ENCODE measurements around the gene TCF7L2.

The TCF7L2 gene

GRCh38 chr10:113019692-113020474 lies 69.8 kb downstream of the TCF7L2 start:
- Histone ChIP-seq H3K9me3 (ENCODE audit: control insufficient read depth in 1 of 2, low read length in 2 of 2) (no peaks in the 10 kb centered on the region), H3K4me3 (ENCODE audit: low read depth in 1 of 2, low read length in 2 of 2) (peak overlapping the region in 1 of 2 donors; percentile 12), H3K27ac (ENCODE audit: low read depth, low read length) (no peak overlapping the region), H3K36me3 (ENCODE audit: control insufficient read depth in 1 of 2, insufficient read depth in 2 of 2, low read length in 2 of 2) (peaks cover 0 to 3% of the 10 kb centered on the region in 2 donors), H3K4me1 (ENCODE audit: control insufficient read depth in 1 of 2, insufficient read depth in 2 of 2, low read length in 2 of 2) (peaks cover 41 to 43% of the 10 kb centered on the region in 2 donors), H3K27me3 (ENCODE audit: control insufficient read depth in 1 of 2, insufficient read depth in 2 of 2, low read length in 2 of 2) (no peaks in the 10 kb centered on the region), H3K9ac (ENCODE audit: low read depth in 1 of 2, low read length in 2 of 2) (no peak overlapping the region)

GRCh38 chr10:113020475-113020753 lies 70.4 kb downstream of the TCF7L2 start:
- Histone ChIP-seq H3K27ac (ENCODE audit: low read depth, low read length) (no peak overlapping the region), H3K27me3 (ENCODE audit: control insufficient read depth in 1 of 2, insufficient read depth in 2 of 2, low read length in 2 of 2) (no peaks in the 10 kb centered on the region), H3K36me3 (ENCODE audit: control insufficient read depth in 1 of 2, insufficient read depth in 2 of 2, low read length in 2 of 2) (peaks cover 0 to 3% of the 10 kb centered on the region in 2 donors), H3K4me3 (ENCODE audit: low read depth in 1 of 2, low read length in 2 of 2) (no peak overlapping the region), H3K9ac (ENCODE audit: low read depth in 1 of 2, low read length in 2 of 2) (no peak overlapping the region), H3K4me1 (ENCODE audit: control insufficient read depth in 1 of 2, insufficient read depth in 2 of 2, low read length in 2 of 2) (peaks cover 41 to 43% of the 10 kb centered on the region in 2 donors), H3K9me3 (ENCODE audit: control insufficient read depth in 1 of 2, low read length in 2 of 2) (no peaks in the 10 kb centered on the region)

- Histone ChIP-seq H3K27ac (ENCODE audit: low read depth, low read length) (no peak overlapping the region), H3K4me1 (ENCODE audit: control insufficient read depth in 1 of 2, insufficient read depth in 2 of 2, low read length in 2 of 2) (peaks cover 41 to 43% of the 10 kb centered on the region in 2 donors), H3K9me3 (ENCODE audit: control insufficient read depth in 1 of 2, low read length in 2 of 2) (no peaks in the 10 kb centered on the region), H3K27me3 (ENCODE audit: control insufficient read depth in 1 of 2, insufficient read depth in 2 of 2, low read length in 2 of 2) (no peaks in the 10 kb centered on the region), H3K36me3 (ENCODE audit: control insufficient read depth in 1 of 2, insufficient read depth in 2 of 2, low read length in 2 of 2) (peaks cover 0 to 3% of the 10 kb centered on the region in 2 donors), H3K4me3 (ENCODE audit: low read depth in 1 of 2, low read length in 2 of 2) (no peak overlapping the region), H3K9ac (ENCODE audit: low read depth in 1 of 2, low read length in 2 of 2) (no peak overlapping the region)
Measured at GRCh38 chr10:113020838-113021237, 70.8 kb downstream of the TCF7L2 start.

DNA sequence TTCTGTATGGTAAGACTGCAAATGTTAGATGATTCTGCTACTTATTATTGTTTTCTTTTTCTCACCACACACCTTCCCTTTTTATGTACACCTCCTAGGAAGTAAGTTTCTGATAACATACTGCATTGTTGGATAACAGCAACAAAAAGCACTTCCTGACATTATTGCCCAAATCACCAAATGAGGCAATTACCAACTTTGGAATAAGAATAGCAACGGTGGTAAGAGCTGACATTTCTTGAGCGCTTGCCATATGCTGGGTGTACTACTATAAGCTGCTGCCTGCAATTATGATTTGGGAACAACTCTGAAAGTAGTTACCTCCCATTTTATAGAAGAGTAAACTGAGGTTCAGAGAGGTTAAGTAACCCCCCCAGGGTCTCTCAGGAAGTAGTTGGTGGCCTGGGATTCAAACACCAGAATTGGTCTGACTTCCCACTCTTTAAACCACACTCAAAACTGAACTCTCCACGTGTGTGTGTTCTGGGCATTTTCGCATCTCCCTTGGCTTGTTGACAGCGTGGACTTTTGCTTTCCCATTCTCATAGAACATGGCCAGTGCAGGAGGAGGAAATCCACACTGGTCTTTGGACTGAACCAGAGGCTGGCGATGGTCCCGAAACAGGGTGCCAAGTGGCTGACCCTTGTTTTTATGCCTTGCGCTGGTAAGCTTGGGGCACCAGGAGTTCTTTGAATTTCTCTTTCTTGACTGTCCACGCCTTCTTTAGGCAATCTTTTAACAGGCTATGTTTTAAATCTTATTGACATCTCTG lies 71.4 kb downstream of the TCF7L2 start:
- H3K36me3 ChIP-seq (ENCODE audit: control insufficient read depth in 1 of 2, insufficient read depth in 2 of 2, low read length in 2 of 2): peaks cover 0 to 3% of the 10 kb centered on the region in 2 donors
- H3K9me3 ChIP-seq (ENCODE audit: control insufficient read depth in 1 of 2, low read length in 2 of 2): no peaks in the 10 kb centered on the region
- H3K4me1 ChIP-seq (ENCODE audit: control insufficient read depth in 1 of 2, insufficient read depth in 2 of 2, low read length in 2 of 2): peaks cover 41 to 44% of the 10 kb centered on the region in 2 donors
- no peak overlapping the region for H3K9ac ChIP-seq (ENCODE audit: low read depth in 1 of 2, low read length in 2 of 2)
- no peak overlapping the region for H3K4me3 ChIP-seq (ENCODE audit: low read depth in 1 of 2, low read length in 2 of 2)
- H3K27ac ChIP-seq (ENCODE audit: low read depth, low read length): no peak overlapping the region
- no peaks in the 10 kb centered on the region for H3K27me3 ChIP-seq (ENCODE audit: control insufficient read depth in 1 of 2, insufficient read depth in 2 of 2, low read length in 2 of 2)

DNA sequence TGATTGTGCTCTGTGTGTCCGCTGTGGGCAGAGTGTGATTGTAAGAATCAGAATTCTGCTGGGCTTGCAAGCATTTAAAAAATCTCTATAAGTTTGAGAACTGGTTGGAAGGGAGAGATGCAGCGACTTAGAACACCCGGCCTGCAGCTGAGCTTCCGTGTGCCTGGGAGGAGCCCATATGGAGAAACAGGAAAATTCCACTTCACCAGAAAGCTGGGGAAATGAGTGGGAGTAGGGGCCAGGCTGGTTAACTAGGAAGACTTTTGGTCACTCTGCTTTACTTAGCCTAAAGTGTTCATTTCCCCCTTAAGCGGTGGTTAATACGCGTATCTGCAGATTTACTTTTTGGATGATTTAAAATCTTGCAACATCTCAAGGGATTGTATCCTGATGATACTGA lies 72.2 kb downstream of the TCF7L2 start:
- Histone ChIP-seq H3K4me1 (ENCODE audit: control insufficient read depth in 1 of 2, insufficient read depth in 2 of 2, low read length in 2 of 2) (peaks cover 41 to 48% of the 10 kb centered on the region in 2 donors), H3K27ac (ENCODE audit: low read depth, low read length) (no peak overlapping the region), H3K4me3 (ENCODE audit: low read depth in 1 of 2, low read length in 2 of 2) (no peak overlapping the region), H3K27me3 (ENCODE audit: control insufficient read depth in 1 of 2, insufficient read depth in 2 of 2, low read length in 2 of 2) (no peaks in the 10 kb centered on the region), H3K36me3 (ENCODE audit: control insufficient read depth in 1 of 2, insufficient read depth in 2 of 2, low read length in 2 of 2) (peaks cover 0 to 3% of the 10 kb centered on the region in 2 donors), H3K9ac (ENCODE audit: low read depth in 1 of 2, low read length in 2 of 2) (no peak overlapping the region), H3K9me3 (ENCODE audit: control insufficient read depth in 1 of 2, low read length in 2 of 2) (no peaks in the 10 kb centered on the region)

DNA sequence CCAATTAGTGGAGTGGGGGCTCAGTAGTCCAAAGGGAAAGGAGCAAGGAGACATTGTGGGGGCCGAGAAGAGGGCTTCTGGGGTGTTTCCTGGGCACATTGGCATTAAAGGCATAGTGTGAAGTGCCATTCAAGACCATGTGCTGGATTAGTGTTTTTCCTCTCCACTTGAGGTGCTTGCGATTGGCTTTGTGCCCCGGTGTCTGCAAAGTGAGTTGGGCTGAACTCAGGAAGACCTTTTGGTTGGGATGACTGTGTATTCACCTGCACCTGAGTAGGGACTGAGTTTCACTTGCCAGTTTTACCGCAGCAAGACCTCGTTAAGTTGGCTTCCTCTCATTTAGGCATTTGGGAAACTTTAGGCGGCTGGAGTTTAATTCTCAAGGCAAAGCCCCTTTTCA lies 73.0 kb downstream of the TCF7L2 start:
- Histone ChIP-seq H3K27ac (ENCODE audit: low read depth, low read length) (no peak overlapping the region), H3K36me3 (ENCODE audit: control insufficient read depth in 1 of 2, insufficient read depth in 2 of 2, low read length in 2 of 2) (peaks cover 0 to 3% of the 10 kb centered on the region in 2 donors), H3K4me1 (ENCODE audit: control insufficient read depth in 1 of 2, insufficient read depth in 2 of 2, low read length in 2 of 2) (peaks cover 48 to 53% of the 10 kb centered on the region in 2 donors)

GRCh38 chr10:113024930-113025329 lies 74.9 kb downstream of the TCF7L2 start:
- H3K4me1 ChIP-seq (ENCODE audit: control insufficient read depth in 1 of 2, insufficient read depth in 2 of 2, low read length in 2 of 2): peaks cover 38 to 41% of the 10 kb centered on the region in 2 donors
- H3K27me3 ChIP-seq (ENCODE audit: control insufficient read depth in 1 of 2, insufficient read depth in 2 of 2, low read length in 2 of 2): no peaks in the 10 kb centered on the region
- H3K36me3 ChIP-seq (ENCODE audit: control insufficient read depth in 1 of 2, insufficient read depth in 2 of 2, low read length in 2 of 2): peaks cover 0 to 3% of the 10 kb centered on the region in 2 donors
- H3K9me3 ChIP-seq (ENCODE audit: control insufficient read depth in 1 of 2, low read length in 2 of 2): no peaks in the 10 kb centered on the region
- H3K27ac ChIP-seq (ENCODE audit: low read depth, low read length): no peak overlapping the region
- no peak overlapping the region for H3K4me3 ChIP-seq (ENCODE audit: low read depth in 1 of 2, low read length in 2 of 2)
- H3K9ac ChIP-seq (ENCODE audit: low read depth in 1 of 2, low read length in 2 of 2): no peak overlapping the region

More for the DNA sequence above, 73.0 kb downstream of the TCF7L2 start:
- H3K4me3 ChIP-seq (ENCODE audit: low read depth in 1 of 2, low read length in 2 of 2): no peak overlapping the region
- no peaks in the 10 kb centered on the region for H3K27me3 ChIP-seq (ENCODE audit: control insufficient read depth in 1 of 2, insufficient read depth in 2 of 2, low read length in 2 of 2)
- H3K9ac ChIP-seq (ENCODE audit: low read depth in 1 of 2, low read length in 2 of 2): no peak overlapping the region
- H3K9me3 ChIP-seq (ENCODE audit: control insufficient read depth in 1 of 2, low read length in 2 of 2): no peaks in the 10 kb centered on the region

DNA sequence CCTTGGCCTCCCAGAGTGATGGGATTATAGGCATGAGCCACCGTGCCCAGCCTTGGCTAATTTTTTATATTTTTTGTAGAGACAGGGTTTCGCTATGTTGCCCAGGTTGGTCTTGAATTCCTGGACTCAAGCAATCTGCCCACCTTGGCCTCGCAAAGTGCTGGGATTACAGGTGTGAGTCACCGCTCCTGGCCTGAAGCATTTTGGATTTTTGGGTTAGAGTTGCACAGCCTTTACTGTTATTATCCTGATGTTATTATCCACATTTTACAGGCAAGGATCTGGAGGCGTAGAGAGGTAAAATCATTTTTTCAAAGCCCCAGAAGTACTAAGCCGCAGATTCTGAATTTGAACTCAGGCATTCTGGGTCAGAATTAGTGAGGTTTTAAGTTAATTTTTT lies 75.4 kb downstream of the TCF7L2 start:
- Histone ChIP-seq H3K4me3 (ENCODE audit: low read depth in 1 of 2, low read length in 2 of 2) (no peak overlapping the region), H3K27ac (ENCODE audit: low read depth, low read length) (no peak overlapping the region), H3K9ac (ENCODE audit: low read depth in 1 of 2, low read length in 2 of 2) (no peak overlapping the region), H3K4me1 (ENCODE audit: control insufficient read depth in 1 of 2, insufficient read depth in 2 of 2, low read length in 2 of 2) (peaks cover 32 to 36% of the 10 kb centered on the region in 2 donors), H3K36me3 (ENCODE audit: control insufficient read depth in 1 of 2, insufficient read depth in 2 of 2, low read length in 2 of 2) (peaks cover 0 to 3% of the 10 kb centered on the region in 2 donors), H3K9me3 (ENCODE audit: control insufficient read depth in 1 of 2, low read length in 2 of 2) (no peaks in the 10 kb centered on the region), H3K27me3 (ENCODE audit: control insufficient read depth in 1 of 2, insufficient read depth in 2 of 2, low read length in 2 of 2) (no peaks in the 10 kb centered on the region)

DNA sequence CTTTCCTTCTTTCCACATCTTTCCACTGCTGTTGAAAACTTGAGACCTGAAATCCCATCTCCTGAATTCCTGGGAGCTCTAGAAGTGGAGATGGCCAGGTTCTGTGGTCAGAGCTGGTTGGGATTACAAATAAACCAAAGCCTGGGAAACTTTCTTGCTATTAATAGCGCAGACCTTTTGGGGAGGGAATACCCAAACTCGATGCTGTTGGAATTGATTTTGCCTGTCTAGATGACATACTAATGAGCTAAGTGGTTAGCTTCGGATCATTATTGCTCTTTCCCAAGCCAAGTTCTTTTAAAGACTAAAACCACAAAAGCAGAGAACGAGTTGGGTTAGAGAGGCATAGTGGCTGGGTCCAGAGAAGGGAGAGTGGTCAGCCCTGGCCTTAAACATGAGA lies 76.6 kb downstream of the TCF7L2 start:
- H3K27me3 ChIP-seq (ENCODE audit: control insufficient read depth in 1 of 2, insufficient read depth in 2 of 2, low read length in 2 of 2): no peaks in the 10 kb centered on the region
- peaks cover 0 to 3% of the 10 kb centered on the region in 2 donors for H3K36me3 ChIP-seq (ENCODE audit: control insufficient read depth in 1 of 2, insufficient read depth in 2 of 2, low read length in 2 of 2)
- no peak overlapping the region for H3K9ac ChIP-seq (ENCODE audit: low read depth in 1 of 2, low read length in 2 of 2)
- H3K4me1 ChIP-seq (ENCODE audit: control insufficient read depth in 1 of 2, insufficient read depth in 2 of 2, low read length in 2 of 2): peaks cover 20 to 24% of the 10 kb centered on the region in 2 donors
- H3K9me3 ChIP-seq (ENCODE audit: control insufficient read depth in 1 of 2, low read length in 2 of 2): no peaks in the 10 kb centered on the region
- no peak overlapping the region for H3K27ac ChIP-seq (ENCODE audit: low read depth, low read length)
- H3K4me3 ChIP-seq (ENCODE audit: low read depth in 1 of 2, low read length in 2 of 2): no peak overlapping the region

GRCh38 chr10:113027230-113027573 lies 77.2 kb downstream of the TCF7L2 start:
- H3K9ac ChIP-seq (ENCODE audit: low read depth in 1 of 2, low read length in 2 of 2): no peak overlapping the region
- H3K4me3 ChIP-seq (ENCODE audit: low read depth in 1 of 2, low read length in 2 of 2): no peak overlapping the region
- H3K27ac ChIP-seq (ENCODE audit: low read depth, low read length): no peak overlapping the region
- H3K4me1 ChIP-seq (ENCODE audit: control insufficient read depth in 1 of 2, insufficient read depth in 2 of 2, low read length in 2 of 2): peaks cover 16 to 19% of the 10 kb centered on the region in 2 donors
- H3K9me3 ChIP-seq (ENCODE audit: control insufficient read depth in 1 of 2, low read length in 2 of 2): no peaks in the 10 kb centered on the region
- H3K36me3 ChIP-seq (ENCODE audit: control insufficient read depth in 1 of 2, insufficient read depth in 2 of 2, low read length in 2 of 2): peaks cover 0 to 3% of the 10 kb centered on the region in 2 donors
- no peaks in the 10 kb centered on the region for H3K27me3 ChIP-seq (ENCODE audit: control insufficient read depth in 1 of 2, insufficient read depth in 2 of 2, low read length in 2 of 2)
